ENCODE results near the gene RAB1A. TPM values are rescaled to one million over a fixed set of nuclear protein-coding genes. Genes with fewer than 3 reads are reported as not detected.

RAB1A gene
- total and polyA plus RNA-seq, 10 of the 15 experiments (the other 5 are each of a cell fraction or from before 2014, with no cell fraction given) = 48.9 to 171 (median 83.4) TPM

DNA sequence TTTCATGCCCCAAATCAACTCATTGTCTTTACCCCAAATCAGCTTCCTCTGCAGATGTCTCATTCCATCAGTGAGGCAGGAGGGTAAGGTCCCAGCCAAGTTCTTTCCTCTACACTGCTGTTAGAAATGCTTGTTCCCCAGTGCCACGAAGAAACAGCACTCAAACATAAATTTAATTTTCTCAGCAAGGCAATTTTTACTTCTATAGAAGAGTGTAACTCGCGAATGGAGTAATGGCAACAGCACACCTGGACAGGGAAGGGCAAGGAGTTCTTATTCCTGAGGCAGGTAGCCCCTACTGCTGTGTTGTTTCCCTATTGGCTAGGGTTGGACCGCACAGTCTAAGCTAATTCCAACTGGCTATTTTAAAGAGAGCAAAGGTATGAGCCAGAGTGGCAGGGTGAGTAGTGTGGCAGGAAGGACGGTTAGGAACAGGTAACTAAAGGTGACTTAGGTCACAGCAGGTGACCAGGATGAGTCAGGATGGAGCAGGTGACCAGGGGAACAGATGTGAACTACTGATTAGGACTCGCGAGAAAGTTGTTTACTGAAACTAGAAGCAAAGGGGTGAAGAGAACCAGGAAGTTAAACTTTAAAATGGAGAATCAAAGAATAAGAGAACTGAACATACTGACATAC, 85.7 kb downstream of the RAB1A start:
- Histone ChIP-seq H3K27me3 (replicated peaks in 1 of 2; ENCODE audit: control insufficient read depth in 2 of 2, insufficient read depth in 2 of 2, low read length in 1 of 2) (no peaks in the 10 kb centered on the region), H3K4me1 (ENCODE audit: control insufficient read depth, insufficient read depth, low read length) (peaks cover 2% of the 10 kb centered on the region; the same call in 1 of the 2 replicates), H3K79me2 (ENCODE audit: control insufficient read depth, insufficient read depth, low read length) (no peaks in the 10 kb centered on the region), H3K9me3 (replicated peaks; ENCODE audit: control insufficient read depth, insufficient read depth, low read length) (peaks cover 22% of the 10 kb centered on the region), H4K20me1 (ENCODE audit: control insufficient read depth, insufficient read depth) (no peaks in the 10 kb centered on the region), H3K4me3 (no peak overlapping the region), H3K4me2 (ENCODE audit: control insufficient read depth, insufficient read depth) (no peak overlapping the region), H3K9ac (ENCODE audit: control insufficient read depth, insufficient read depth, low read length) (no peak overlapping the region), H3K36me3 (ENCODE audit: control insufficient read depth in 2 of 2, insufficient read depth in 2 of 2, low read length in 1 of 2) (no peaks in the 10 kb centered on the region), H2AFZ (ENCODE audit: control insufficient read depth, low read depth, low read length) (no peak overlapping the region), H3K27ac (ENCODE audit: control insufficient read depth, insufficient read depth) (no peak overlapping the region)
- ATAC-seq (no peak), FAIRE-seq (no peak), DNase-seq (ENCODE audit: low read depth, low spot score) (no peak)
- ChIA-PET POLR2A (interaction anchor here (1.3 kb wide), 1 partner anchor 11 kb away, joined by 4 read pairs; the partner anchor contains the start of gene CEP68), CTCF (interaction anchor here (0.8 to 3.9 kb wide), 7 partner anchors 20 to 139 kb away, joined by 3 to 28 read pairs (median 3); no protein-coding TSS in a partner anchor), SMC1A (ENCODE audit: uncharacterized antibody, unreplicated experiment) (interaction anchor here (0.9 to 1.4 kb wide), 5 partner anchors 8 to 202 kb away, joined by 3 to 7 read pairs (median 3); no protein-coding TSS in a partner anchor), RAD21 (ENCODE audit: unreplicated experiment) (interaction anchor here (2.6 kb wide), 1 partner anchor 11 kb away, joined by 15 read pairs; no protein-coding TSS in a partner anchor)
- no peak for TF ChIP-seq CHD1 (IDR thresholded peaks at IDR 0.05; ENCODE audit: low read depth, low read length)
- 0 out of 2 replicates have a peak, but pooled peaks have one; percentile 48 for TF ChIP-seq ZBTB33 (IDR thresholded peaks at IDR 0.05)
- TF ChIP-seq CBX5 (IDR thresholded peaks at IDR 0.05; ENCODE audit: low read depth) = peak; percentile 60; the same call in 1 of the 2 replicates
- TF ChIP-seq NBN (IDR thresholded peaks at IDR 0.05) = no peak
- no peak for TF ChIP-seq MTA2 (IDR thresholded peaks at IDR 0.05; ENCODE audit: low read depth)
- no peak for TF ChIP-seq FOXK2 (IDR thresholded peaks at IDR 0.05)
- no peak for TF ChIP-seq ASH2L (IDR thresholded peaks at IDR 0.05; ENCODE audit: borderline replicate concordance, low read depth)
- no peak for TF ChIP-seq PKNOX1 (IDR thresholded peaks at IDR 0.05)
- TF ChIP-seq NKRF (conservative IDR thresholded peaks at IDR 0.05) = no peak
- TF ChIP-seq, protein P1, sequence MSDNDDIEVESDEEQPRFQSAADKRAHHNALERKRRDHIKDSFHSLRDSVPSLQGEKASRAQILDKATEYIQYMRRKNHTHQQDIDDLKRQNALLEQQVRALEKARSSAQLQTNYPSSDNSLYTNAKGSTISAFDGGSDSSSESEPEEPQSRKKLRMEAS (IDR thresholded peaks at IDR 0.05; ENCODE audit: low read depth, low read length) = no peak
- no peak for TF ChIP-seq ZNF207 (IDR thresholded peaks at IDR 0.05; ENCODE audit: borderline replicate concordance)
- no peak for TF ChIP-seq SMAD1 (IDR thresholded peaks at IDR 0.05; ENCODE audit: low read depth, partially characterized antibody)
- TF ChIP-seq IKZF2 (IDR thresholded peaks at IDR 0.05) = no peak
- TF ChIP-seq, protein P2, sequence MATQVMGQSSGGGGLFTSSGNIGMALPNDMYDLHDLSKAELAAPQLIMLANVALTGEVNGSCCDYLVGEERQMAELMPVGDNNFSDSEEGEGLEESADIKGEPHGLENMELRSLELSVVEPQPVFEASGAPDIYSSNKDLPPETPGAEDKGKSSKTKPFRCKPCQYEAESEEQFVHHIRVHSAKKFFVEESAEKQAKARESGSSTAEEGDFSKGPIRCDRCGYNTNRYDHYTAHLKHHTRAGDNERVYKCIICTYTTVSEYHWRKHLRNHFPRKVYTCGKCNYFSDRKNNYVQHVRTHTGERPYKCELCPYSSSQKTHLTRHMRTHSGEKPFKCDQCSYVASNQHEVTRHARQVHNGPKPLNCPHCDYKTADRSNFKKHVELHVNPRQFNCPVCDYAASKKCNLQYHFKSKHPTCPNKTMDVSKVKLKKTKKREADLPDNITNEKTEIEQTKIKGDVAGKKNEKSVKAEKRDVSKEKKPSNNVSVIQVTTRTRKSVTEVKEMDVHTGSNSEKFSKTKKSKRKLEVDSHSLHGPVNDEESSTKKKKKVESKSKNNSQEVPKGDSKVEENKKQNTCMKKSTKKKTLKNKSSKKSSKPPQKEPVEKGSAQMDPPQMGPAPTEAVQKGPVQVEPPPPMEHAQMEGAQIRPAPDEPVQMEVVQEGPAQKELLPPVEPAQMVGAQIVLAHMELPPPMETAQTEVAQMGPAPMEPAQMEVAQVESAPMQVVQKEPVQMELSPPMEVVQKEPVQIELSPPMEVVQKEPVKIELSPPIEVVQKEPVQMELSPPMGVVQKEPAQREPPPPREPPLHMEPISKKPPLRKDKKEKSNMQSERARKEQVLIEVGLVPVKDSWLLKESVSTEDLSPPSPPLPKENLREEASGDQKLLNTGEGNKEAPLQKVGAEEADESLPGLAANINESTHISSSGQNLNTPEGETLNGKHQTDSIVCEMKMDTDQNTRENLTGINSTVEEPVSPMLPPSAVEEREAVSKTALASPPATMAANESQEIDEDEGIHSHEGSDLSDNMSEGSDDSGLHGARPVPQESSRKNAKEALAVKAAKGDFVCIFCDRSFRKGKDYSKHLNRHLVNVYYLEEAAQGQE (IDR thresholded peaks at IDR 0.05; ENCODE audit: low read depth, low read length) = no peak
- BruUV-seq (replicated peaks) = no TSS peak
- intact Hi-C loops (cut with micrococcal nuclease; ENCODE audit: unreplicated experiment) = loop anchor here (5.0 kb wide), 3 partner anchors 292 to 717 kb away; no protein-coding TSS in a partner anchor
- 96% methylated on average over 7 of the region's 7 CpGs for WGBS (ENCODE audit: insufficient coverage, insufficient replicate concordance, low lambda C conversion rate, missing lambda C conversion rate)
- in situ Hi-C loops (cut with MboI) = no loop called here

Measured in GM12878 (cell line).